Peyer's patch (tissue), 4 donors: Measurements from ENCODE around the gene POLR2I.

ENCODE experiments used
- CTCF ChIP-seq, 6 experiments: fragments of 450-650 bp in 4 of 6; fragments of 200-600 bp in 2 of 6; sonication (generic) in 1 of 6; IDR thresholded peaks; one replicate each; pipeline ENCODE4 v1.5.1; 2017 to 2019; ENCODE audit warnings: antibody characterized with exemption in 6 of 6, mild to moderate bottlenecking in 3 of 6, moderate library complexity in 1 of 6
- POLR2A ChIP-seq, 2 donors: fragments of 450-650 bp; IDR thresholded peaks; one replicate each; pipeline ENCODE4 v1.5.1; 2017; ENCODE audit warnings: antibody characterized with exemption in 2 of 2, mild to moderate bottlenecking in 2 of 2, moderate library complexity in 2 of 2

- TF ChIP-seq CTCF (IDR thresholded peaks at IDR 0.05) = peak in 2 of 6 experiments; percentile 9 to 23
- TF ChIP-seq POLR2A (IDR thresholded peaks at IDR 0.05) = peak; percentile 96 to 98
Measured at GRCh38 chr19:36139473-36140303, 25.0 kb upstream of the POLR2I start, which contains the start of gene CAPNS1.
